ENCODE measurements around the gene LRRC3C. TPM values are rescaled to one million over a fixed set of nuclear protein-coding genes. Genes with fewer than 3 reads are reported as not detected.

The LRRC3C gene
- total RNA-seq, 2 donors from 2014 or later, result not detected

DNA sequence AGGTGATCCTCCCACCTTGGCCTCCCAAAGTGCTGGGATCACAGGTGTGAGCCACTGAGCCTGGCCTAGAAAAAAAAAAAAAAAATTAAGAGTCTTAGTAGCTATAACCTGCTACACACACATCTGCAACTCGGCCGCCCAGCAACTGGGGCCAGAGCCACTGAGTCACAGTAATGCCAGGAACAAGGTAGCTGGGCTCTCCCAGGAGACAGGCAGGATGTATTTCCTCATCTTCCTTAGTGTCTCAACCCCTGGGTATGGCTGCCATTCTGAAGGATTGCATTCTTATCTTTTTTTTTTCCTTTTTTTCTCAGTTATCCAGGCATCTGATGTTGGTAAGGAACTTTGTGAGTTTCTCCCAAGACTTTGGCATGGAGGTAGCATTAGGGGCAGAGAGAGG lies 46.0 kb downstream of the LRRC3C start:
- Histone ChIP-seq H3K27ac (no peak overlapping the region), H3K36me3 (no peaks in the 10 kb centered on the region), H3K9me3 (no peaks in the 10 kb centered on the region), H3K4me3 (no peak overlapping the region), H3K4me1 (no peaks in the 10 kb centered on the region), H3K27me3 (no peaks in the 10 kb centered on the region)
- DNase-seq (ENCODE audit: low spot score), result no peak
- TF ChIP-seq, protein P1, sequence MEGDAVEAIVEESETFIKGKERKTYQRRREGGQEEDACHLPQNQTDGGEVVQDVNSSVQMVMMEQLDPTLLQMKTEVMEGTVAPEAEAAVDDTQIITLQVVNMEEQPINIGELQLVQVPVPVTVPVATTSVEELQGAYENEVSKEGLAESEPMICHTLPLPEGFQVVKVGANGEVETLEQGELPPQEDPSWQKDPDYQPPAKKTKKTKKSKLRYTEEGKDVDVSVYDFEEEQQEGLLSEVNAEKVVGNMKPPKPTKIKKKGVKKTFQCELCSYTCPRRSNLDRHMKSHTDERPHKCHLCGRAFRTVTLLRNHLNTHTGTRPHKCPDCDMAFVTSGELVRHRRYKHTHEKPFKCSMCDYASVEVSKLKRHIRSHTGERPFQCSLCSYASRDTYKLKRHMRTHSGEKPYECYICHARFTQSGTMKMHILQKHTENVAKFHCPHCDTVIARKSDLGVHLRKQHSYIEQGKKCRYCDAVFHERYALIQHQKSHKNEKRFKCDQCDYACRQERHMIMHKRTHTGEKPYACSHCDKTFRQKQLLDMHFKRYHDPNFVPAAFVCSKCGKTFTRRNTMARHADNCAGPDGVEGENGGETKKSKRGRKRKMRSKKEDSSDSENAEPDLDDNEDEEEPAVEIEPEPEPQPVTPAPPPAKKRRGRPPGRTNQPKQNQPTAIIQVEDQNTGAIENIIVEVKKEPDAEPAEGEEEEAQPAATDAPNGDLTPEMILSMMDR (IDR thresholded peaks at IDR 0.05), result no peak

DNA sequence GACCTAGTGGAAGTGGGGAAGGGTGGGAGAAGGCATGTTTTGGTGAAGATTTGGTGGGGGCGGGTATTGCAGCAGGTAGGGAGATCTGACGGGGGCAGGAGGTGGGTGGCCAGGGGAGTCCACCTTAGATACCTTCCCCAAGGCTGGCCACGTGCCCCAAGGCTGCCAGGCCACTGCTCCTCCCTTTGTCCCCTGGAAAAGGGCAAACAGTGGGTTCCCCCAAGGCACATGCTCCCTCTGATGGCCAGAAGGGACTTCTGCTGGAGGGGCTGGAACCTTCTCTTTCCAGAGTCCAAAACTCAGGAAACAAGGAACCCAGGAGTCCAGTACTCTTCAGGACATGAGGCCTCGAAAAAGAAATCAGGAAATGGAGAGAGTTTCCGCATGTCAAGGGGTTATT lies 46.9 kb downstream of the LRRC3C start:
- TF ChIP-seq, protein P1 (IDR thresholded peaks at IDR 0.05), result no peak
- Histone ChIP-seq H3K27ac (no peak overlapping the region), H3K4me3 (no peak overlapping the region), H3K27me3 (no peaks in the 10 kb centered on the region), H3K36me3 (no peaks in the 10 kb centered on the region), H3K9me3 (no peaks in the 10 kb centered on the region), H3K4me1 (peaks cover 0 to 3% of the 10 kb centered on the region in 2 donors)
- DNase-seq (ENCODE audit: low spot score), result no peak

DNA sequence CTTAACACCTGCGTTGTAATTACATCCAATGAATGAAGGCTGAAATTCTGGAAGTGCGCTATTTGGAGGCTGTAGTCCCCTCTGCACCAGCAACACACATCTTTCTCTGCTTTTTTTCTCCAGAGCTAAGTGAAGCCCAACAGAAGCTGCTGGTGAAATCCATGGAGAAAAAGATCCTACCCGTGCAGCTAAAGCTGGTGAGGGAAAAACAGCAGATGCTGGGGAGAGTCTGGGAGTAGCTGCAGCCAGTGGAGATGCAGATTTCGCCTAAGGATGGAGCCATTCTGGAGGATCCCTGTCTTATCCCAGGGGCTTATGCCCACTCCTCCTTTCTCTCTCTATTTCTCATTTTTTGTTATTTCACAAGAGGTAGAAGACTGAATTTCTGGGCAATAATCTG lies 48.3 kb downstream of the LRRC3C start:
- H3K36me3 ChIP-seq, result no peaks in the 10 kb centered on the region
- no peaks in the 10 kb centered on the region for H3K9me3 ChIP-seq
- DNase-seq (ENCODE audit: low spot score), result no peak
- H3K4me3 ChIP-seq, result no peak overlapping the region
- H3K27me3 ChIP-seq, result no peaks in the 10 kb centered on the region
- no peak overlapping the region for H3K27ac ChIP-seq
- TF ChIP-seq, protein P1 (IDR thresholded peaks at IDR 0.05), result no peak
- H3K4me1 ChIP-seq, result peaks cover 0 to 9% of the 10 kb centered on the region in 2 donors

DNA sequence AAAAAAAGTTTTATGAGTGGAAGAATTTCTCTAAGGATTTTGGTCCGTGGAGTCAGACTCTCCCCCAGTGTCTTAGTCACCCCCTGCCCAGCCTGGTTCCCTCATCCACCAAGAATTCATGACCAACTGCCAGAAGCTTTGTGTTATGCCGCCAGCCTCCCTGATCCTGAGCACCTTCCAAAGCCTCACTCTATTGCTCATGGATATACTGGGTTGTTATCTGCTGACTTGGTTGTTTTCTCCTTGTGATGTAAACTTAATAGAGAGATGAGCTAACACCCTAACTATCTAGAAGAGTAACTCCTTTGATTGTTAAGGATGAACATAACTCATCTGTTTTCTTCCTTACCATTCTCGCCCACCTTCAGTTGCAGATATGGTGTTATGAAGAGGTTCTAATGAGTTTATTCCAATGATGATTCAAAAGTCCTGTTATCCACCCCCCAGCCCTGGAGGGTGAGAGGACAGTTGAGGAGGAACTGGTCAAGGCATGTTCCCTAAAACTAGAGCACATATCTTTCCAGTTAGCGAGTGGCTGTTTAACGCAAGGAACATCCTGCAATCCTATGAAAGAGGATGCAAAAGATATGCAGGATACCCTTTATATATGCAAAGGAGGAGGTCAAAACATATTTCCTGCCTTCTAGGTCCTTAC lies 51.6 kb downstream of the LRRC3C start:
- H3K9me3 ChIP-seq, result no peaks in the 10 kb centered on the region
- no peak overlapping the region for H3K4me3 ChIP-seq
- no peaks in the 10 kb centered on the region for H3K27me3 ChIP-seq
- peaks cover under 1% of the 10 kb centered on the region for H3K36me3 ChIP-seq
- H3K4me1 ChIP-seq, result peaks cover 0 to 26% of the 10 kb centered on the region in 2 donors
- TF ChIP-seq, protein P1 (IDR thresholded peaks at IDR 0.05), result no peak
- H3K27ac ChIP-seq, result no peak overlapping the region
- no peak for DNase-seq (ENCODE audit: low spot score)

DNA sequence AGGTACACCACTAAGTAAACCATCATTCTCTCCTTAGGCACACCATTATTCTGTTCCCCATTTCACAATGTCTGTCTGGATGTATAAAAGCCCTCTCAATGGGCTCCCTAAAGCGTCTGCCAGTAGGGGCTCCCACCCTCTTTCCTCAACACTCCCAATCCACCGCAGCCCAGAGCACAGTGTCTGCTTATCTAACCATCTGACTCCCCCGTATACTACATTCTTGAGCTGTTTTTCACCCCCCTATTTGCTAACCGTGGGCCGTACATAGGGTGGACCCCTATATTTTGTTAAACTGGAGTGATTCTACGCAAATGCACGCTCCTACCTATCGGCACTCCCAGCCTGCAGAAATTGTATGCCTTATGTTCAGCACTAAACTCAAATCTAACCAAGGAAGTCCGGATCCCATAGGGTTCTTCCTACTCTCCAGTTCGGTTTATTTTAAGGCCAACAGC lies 52.4 kb downstream of the LRRC3C start:
- no peak for DNase-seq (ENCODE audit: low spot score)
- H3K9me3 ChIP-seq, result no peaks in the 10 kb centered on the region
- H3K4me1 ChIP-seq, result peaks cover 0 to 26% of the 10 kb centered on the region in 2 donors

More for the DNA sequence above, 52.4 kb downstream of the LRRC3C start:
- TF ChIP-seq, protein P1 (IDR thresholded peaks at IDR 0.05), result no peak
- Histone ChIP-seq H3K36me3 (peaks cover 8% of the 10 kb centered on the region), H3K27me3 (no peaks in the 10 kb centered on the region), H3K27ac (peak overlapping the region; percentile 90 to 95), H3K4me3 (peak overlapping the region; percentile 95 to 100)

All from right atrium auricular region (tissue), 2 donors.